Skin epidermis (tissue), 12 donors: ENCODE data around the gene TMEM117.
"Not testable (repeated sequence)": the region's sequence is repeated elsewhere in the genome, so short reads cannot be mapped to it uniquely, and the experiment has no call there.

Source experiments
- H3K27ac ChIP-seq, 21 experiments: fragments of 200-600 bp; sonication (generic) in 11 of 21; one replicate each; pipeline ENCODE4 v1.5.0; 2020; ENCODE audit warnings: mild to moderate bottlenecking in 3 of 21, inconsistent platforms in 2 of 21, moderate library complexity in 2 of 21
- H3K4me3 ChIP-seq, 7 experiments: fragments of 200-600 bp; sonication (generic) in 2 of 7; one replicate each; pipeline ENCODE4 v1.5.0; 2020; ENCODE audit warnings: inconsistent platforms in 2 of 7, mild to moderate bottlenecking in 2 of 7, moderate library complexity in 1 of 7

TMEM117 gene

GRCh38 chr12:44331269-44331668, 495.4 kb downstream of the TMEM117 start:
- Histone ChIP-seq H3K27ac (no peak overlapping the region), H3K4me3 (no peak overlapping the region)

GRCh38 chr12:44334347-44334746, 498.5 kb downstream of the TMEM117 start:
- Histone ChIP-seq H3K4me3 (no peak overlapping the region), H3K27ac (no peak overlapping the region)

DNA sequence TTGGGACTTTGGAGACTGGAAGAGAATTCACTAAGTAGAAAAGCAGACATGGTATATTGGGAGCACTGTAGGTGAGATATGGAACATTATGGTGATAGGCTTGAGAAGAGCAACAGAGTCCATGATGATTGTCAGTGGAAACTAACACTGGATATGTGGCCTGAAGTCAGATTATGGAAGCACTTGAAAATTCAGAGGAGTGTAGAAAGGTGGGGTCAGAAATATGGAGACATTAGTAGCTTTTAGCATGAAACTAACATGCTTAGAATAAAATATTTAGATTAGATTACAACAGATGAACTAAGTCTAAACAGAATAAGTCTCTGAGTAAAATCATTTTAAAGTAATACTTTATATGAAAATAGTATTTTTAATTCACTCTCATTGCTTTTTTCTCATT, 499.1 kb downstream of the TMEM117 start:
- Histone ChIP-seq H3K4me3 (no peak overlapping the region), H3K27ac (no peak overlapping the region)

DNA sequence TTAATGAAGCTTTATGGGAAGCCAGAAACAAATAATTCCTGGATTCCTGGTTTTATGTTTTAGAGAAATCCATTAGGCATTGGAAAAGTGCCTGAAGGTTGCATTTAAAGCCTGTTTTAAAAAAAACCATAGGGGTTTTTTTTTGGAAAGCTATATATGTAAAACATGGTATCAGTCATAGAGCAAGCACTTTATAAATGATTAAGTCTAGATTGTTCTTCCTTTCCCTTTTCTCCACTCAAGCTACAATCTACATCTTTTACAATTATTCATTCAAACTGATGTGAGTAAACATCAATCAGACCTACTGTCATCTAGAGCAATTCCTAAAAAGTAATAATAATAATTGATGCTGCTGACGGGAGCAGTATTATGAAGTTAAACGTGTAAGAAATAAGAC, 500.7 kb downstream of the TMEM117 start:
- no peak overlapping the region for H3K4me3 ChIP-seq

GRCh38 chr12:44342371-44342770, 506.5 kb downstream of the TMEM117 start:
- Histone ChIP-seq H3K4me3 (no peak overlapping the region), H3K27ac (no peak overlapping the region)

More for the DNA sequence above, 500.7 kb downstream of the TMEM117 start:
- no peak overlapping the region for H3K27ac ChIP-seq

GRCh38 chr12:44347145-44347544, 511.3 kb downstream of the TMEM117 start:
- Histone ChIP-seq H3K27ac (no peak overlapping the region), H3K4me3 (no peak overlapping the region)

- H3K27ac ChIP-seq: no peak overlapping the region
Measured at GRCh38 chr12:44357494-44357893, 521.6 kb downstream of the TMEM117 start.

GRCh38 chr12:44358636-44359035, 522.8 kb downstream of the TMEM117 start:
- Histone ChIP-seq H3K4me3 (no peak overlapping the region), H3K27ac (no peak overlapping the region)

More at GRCh38 chr12:44357494-44357893, 521.6 kb downstream of the TMEM117 start:
- no peak overlapping the region for H3K4me3 ChIP-seq

DNA sequence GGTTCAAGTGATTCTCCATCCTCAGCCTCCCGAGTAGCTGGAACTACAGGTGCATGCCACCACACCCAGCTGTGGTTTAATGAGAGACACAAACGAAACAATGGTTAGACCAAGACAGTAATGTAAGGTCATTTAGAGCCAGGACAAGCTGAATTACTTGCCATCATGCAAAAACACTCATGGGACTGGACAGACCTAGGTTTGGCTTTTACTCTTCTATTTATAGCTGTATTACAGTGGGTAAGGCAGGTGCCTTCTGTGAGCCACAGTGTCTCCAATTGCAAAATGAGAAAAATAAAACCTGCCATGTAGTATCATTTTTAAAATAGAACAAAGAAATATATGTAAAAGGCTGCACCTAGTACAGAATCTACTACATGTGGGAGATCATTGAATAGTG, 527.1 kb downstream of the TMEM117 start:
- H3K4me3 ChIP-seq: no peak overlapping the region
- no peak overlapping the region for H3K27ac ChIP-seq

DNA sequence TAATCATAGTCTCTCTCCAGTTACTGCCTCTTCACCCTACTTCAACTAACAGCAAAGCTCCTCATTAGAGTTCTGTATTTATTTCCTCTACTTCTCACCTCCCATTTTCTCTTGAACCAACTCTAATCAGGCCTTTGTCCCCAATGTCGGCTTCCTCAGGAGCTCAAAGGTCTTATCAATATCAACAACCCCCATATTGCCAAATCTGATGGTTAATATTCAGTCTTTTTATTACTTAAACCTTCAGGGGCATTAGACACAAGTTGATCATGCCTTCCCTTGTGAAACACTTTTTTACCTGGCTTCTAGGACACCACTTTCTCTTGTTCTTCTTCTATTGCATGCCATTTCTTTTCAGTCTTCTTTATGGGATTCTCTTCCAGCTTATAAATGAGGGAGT, 531.3 kb downstream of the TMEM117 start:
- no peak overlapping the region for H3K27ac ChIP-seq
- no peak overlapping the region for H3K4me3 ChIP-seq

DNA sequence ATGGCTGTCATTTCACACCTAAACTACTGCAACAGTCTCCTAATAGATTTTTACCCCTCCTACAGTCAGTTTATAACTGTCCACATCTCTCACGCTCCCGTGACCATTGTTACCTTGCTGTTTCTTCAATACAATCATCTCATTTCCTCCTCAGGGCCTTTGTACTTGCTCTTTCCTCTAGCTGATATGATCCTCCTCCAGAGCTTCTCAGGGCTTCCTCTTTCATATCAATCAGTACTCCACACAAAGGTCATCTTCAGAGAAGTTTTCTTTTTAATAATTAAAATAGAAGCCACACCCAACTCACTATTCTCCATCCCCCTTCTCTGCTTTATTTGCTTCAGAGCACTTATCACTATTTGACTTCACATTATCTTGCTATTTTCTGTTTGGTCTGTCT, 532.0 kb downstream of the TMEM117 start:
- H3K27ac ChIP-seq: no peak overlapping the region

DNA sequence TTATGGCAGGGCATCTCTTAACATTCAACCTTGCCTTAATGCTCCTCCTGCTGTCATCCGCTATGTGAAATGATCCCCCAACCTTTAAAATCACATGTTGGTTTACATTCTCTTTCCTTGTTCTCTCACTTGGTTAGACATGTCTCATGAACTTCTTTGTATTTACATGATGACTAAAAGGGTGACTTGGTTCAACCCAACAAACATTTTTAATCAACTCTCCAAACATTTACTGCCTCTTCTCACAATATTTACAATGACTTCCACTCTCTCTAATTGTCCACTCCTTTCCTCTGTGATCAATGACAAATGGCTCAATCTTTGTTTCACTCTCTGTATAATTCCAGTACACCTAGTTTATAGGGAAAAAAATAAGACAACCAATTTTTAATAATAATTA, 534.1 kb downstream of the TMEM117 start:
- no peak overlapping the region for H3K27ac ChIP-seq
- no peak overlapping the region for H3K4me3 ChIP-seq

More for the DNA sequence above, 532.0 kb downstream of the TMEM117 start:
- no peak overlapping the region for H3K4me3 ChIP-seq

GRCh38 chr12:44370982-44371381, 535.1 kb downstream of the TMEM117 start:
- Histone ChIP-seq H3K27ac (no peak overlapping the region), H3K4me3 (no peak overlapping the region)

DNA sequence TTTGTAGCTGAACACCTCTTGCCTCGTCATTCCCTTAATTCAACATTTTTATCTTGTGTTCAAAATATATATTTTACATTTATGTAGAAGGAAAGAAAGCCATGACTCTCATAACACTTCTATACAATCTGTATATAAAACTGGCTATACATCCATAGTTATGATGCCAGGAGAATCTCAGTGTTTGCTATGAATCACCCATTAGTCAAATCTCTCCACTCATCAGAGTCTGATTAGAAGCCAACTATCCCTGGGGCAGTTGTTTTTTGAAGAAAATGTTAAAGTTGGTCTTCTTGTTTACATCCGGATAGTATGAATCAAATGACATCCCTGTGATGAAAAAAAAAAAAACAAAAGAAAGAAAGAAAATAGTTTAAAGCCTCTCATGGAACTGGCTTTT, 536.4 kb downstream of the TMEM117 start:
- no peak overlapping the region for H3K4me3 ChIP-seq
- H3K27ac ChIP-seq: no peak overlapping the region

DNA sequence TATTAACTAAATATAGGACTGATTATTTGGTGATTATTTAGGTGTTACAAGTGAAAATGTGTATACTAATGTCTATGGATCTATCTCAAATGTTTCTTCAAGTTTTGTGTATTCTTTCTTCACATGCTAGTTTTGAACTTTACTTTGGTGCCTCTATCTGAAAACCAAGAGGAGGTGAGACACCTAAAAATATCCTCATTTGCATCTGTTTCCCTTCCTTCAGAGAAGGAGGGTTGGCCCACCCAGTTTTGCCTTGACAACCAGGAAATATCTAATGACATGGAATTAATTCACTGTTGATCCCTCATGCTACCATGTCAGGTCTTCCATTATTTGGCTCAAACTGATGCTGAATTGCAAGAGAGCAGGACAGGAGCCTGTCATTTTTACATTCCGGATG, 539.8 kb downstream of the TMEM117 start:
- Histone ChIP-seq H3K27ac (no peak overlapping the region), H3K4me3 (no peak overlapping the region)

DNA sequence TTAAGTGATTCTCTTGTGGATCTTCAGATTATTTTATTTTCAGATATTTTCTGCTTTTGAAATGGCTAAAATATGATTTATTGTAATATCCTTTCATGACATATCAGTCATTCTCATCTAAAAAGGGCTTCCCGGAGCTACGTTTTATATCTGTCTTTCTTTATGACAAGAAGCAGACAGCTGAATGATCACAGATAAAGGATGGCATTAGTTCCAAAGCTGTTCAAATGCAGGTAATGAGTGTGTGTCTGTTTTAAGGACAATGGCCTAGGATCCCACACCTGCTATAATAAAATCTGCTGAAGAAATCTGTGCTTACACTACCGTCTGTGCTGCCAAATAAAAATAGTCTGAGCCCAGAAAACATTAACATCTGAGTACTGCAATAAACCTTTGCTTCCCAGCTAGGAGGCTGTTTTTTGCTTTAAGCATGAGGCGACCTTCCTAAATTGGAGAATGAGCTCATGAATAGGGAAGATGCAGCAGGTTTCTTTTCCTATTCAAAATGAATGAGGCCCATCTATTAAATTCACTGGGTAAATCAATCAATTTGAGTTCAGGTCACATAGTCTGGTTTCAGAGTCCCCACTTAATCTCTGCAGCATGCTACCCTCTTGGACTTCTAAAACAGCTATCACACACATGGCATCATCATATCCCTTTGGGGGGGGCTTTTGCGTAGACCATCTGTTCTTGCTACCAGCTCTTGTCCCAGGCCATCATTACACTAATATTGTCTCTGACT, 541.7 kb downstream of the TMEM117 start:
- Histone ChIP-seq H3K4me3 (no peak overlapping the region), H3K27ac (no peak overlapping the region)

- H3K27ac ChIP-seq, H3K4me3 ChIP-seq: not testable (repeated sequence)
Measured at GRCh38 chr12:44379113-44379512, 543.2 kb downstream of the TMEM117 start.

- H3K4me3 ChIP-seq: no peak overlapping the region
- H3K27ac ChIP-seq: no peak overlapping the region
Measured at GRCh38 chr12:44379831-44380230, 544.0 kb downstream of the TMEM117 start.

- Histone ChIP-seq H3K27ac (no peak overlapping the region), H3K4me3 (no peak overlapping the region)
Measured at GRCh38 chr12:44380861-44381260, 545.0 kb downstream of the TMEM117 start.

DNA sequence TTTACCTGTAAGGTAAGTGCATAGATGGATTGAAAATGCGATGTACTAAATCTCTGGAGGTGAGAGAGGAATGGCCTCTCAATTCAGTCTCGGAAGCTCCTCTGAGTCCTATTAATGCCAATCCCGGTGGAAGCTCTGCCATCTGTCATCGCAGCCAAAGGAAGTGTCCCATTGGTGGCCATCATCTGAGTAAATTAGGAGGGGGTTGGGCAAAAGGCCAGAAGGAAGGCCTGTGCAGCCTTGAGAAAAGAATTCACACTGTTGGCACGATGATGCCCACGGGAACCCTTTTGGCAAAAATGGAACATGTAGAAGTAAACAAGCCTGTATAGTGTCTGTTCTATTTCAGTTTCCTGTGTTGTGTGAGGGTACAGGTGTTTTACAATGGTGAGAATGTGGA, 545.5 kb downstream of the TMEM117 start:
- H3K27ac ChIP-seq: no peak overlapping the region
- H3K4me3 ChIP-seq: no peak overlapping the region

GRCh38 chr12:44384136-44384535, 548.3 kb downstream of the TMEM117 start:
- no peak overlapping the region for H3K27ac ChIP-seq
- no peak overlapping the region for H3K4me3 ChIP-seq

DNA sequence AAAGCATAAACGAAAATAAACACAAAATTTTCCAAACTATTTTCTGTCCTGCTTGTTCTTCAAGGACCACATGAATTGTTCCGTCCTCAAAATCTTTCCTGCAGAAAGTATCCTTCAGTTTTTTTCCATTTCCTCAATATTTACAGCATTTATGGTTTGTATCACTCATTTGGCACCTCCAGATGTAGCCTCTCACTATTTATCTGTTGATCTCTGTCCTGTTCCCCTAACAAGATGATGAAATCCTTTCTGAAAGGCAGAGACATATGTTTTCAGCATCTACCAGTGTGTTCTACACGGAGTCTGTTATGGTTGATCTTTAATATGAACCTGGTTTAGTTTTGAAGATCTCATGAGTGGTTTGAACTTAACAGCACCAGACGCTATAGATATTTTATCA, 550.1 kb downstream of the TMEM117 start:
- H3K27ac ChIP-seq: no peak overlapping the region
- H3K4me3 ChIP-seq: no peak overlapping the region
